ENCODE results near the gene NUP160.
"Not testable (repeated sequence)": the region's sequence is repeated elsewhere in the genome, so short reads cannot be mapped to it uniquely, and the experiment has no call there.

NUP160 gene

GRCh38 chr11:47784785-47785381 lies 63.3 kb downstream of the NUP160 start:
- DNase-seq, result no peak

GRCh38 chr11:47783087-47783610 lies 65.0 kb downstream of the NUP160 start:
- DNase-seq, result no peak

- DNase-seq, result no peak
These were observed 69.2 kb downstream of the NUP160 start for GRCh38 chr11:47778878-47779483.

GRCh38 chr11:47775240-47775869 lies 72.8 kb downstream of the NUP160 start:
- no peak for DNase-seq

- no peak for DNase-seq
These were observed 74.3 kb downstream of the NUP160 start for GRCh38 chr11:47773882-47774281.

- not testable (repeated sequence) for DNase-seq
These were observed 78.6 kb downstream of the NUP160 start for GRCh38 chr11:47769556-47769955.

- peak; percentile 68 to 69 for DNase-seq
These were observed 80.0 kb downstream of the NUP160 start for GRCh38 chr11:47768101-47768612.

- DNase-seq, result peak; percentile 71 to 75
These were observed 81.5 kb downstream of the NUP160 start for GRCh38 chr11:47766509-47767227.

- DNase-seq, result no peak
These were observed 83.1 kb downstream of the NUP160 start for GRCh38 chr11:47765086-47765485.

- not testable (repeated sequence) for DNase-seq
These were observed 88.9 kb downstream of the NUP160 start for GRCh38 chr11:47759291-47759690.

- DNase-seq, result no peak
These were observed 91.9 kb downstream of the NUP160 start for GRCh38 chr11:47756208-47756607.

- no peak for DNase-seq
These were observed 97.4 kb downstream of the NUP160 start for GRCh38 chr11:47750725-47751124.

- DNase-seq, result not testable (repeated sequence)
These were observed 105.7 kb downstream of the NUP160 start for GRCh38 chr11:47742494-47742893.

- not testable (repeated sequence) for DNase-seq
These were observed 110.3 kb downstream of the NUP160 start for GRCh38 chr11:47737817-47738216.

- DNase-seq, result no peak
These were observed 115.9 kb downstream of the NUP160 start for GRCh38 chr11:47732271-47732670.

GRCh38 chr11:47731475-47731874 lies 116.7 kb downstream of the NUP160 start:
- no peak for DNase-seq

Measured in inflammatory macrophage treated with lipopolysaccharide for 1 hour (primary cell).